GM19023 (cell line): ENCODE results near the gene MTTP.

Source experiments
- ATAC-seq: cut with Tn5 transposase; IDR thresholded peaks from one replicate; pipeline ENCODE4 v1.9.1; 2021; ENCODE audit warnings: mild to moderate bottlenecking, moderate library complexity; ENCODE audit not compliant: unreplicated experiment

The MTTP gene

GRCh38 chr4:99665983-99666382 lies 91.4 kb downstream of the MTTP start:
- no peak for ATAC-seq

GRCh38 chr4:99668472-99668871 lies 93.8 kb downstream of the MTTP start:
- no peak for ATAC-seq

- ATAC-seq: no peak
Measured at GRCh38 chr4:99669084-99669483, 94.5 kb downstream of the MTTP start.

- no peak for ATAC-seq
Measured at GRCh38 chr4:99670409-99671073, 95.9 kb downstream of the MTTP start.
